Panc1 (cell line): ENCODE data around the gene JAZF1. TPM values are rescaled to one million over a fixed set of nuclear protein-coding genes. Genes with fewer than 3 reads are reported as not detected.

ENCODE experiments used
- ATAC-seq: fragments of 200-7000 bp; cut with Tn5 transposase; 2 replicates; pipeline ENCODE4 v1.9.1; 2020; ENCODE audit warnings: mild to moderate bottlenecking, moderate library complexity
- BruUV-seq: library from RNA; stranded (reverse); fragments of 400-500 nt; replicated peaks from 2 replicates; lab custom pipeline; 2021; lab: Mats Ljungman, UMichigan
- CTCF ChIA-PET: fragments of 300-600 bp; sonication (Branson Sonifier 250); formaldehyde crosslinking; loops from one replicate; lab custom pipeline; 2022; ENCODE audit warnings: antibody characterized with exemption; lab: Charles Lee
- POLR2A ChIA-PET: fragments of 300-600 bp; sonication (Branson Sonifier 250); formaldehyde crosslinking; loops from one replicate; lab custom pipeline; 2022; ENCODE audit warnings: antibody characterized with exemption; lab: Charles Lee
- DNase-seq: peaks from one replicate; pipeline ENCODE4 v3.0.0-alpha.2; 2010; ENCODE audit warnings: low read depth, low spot score
- H3K27ac ChIP-seq: 2 replicates; pipeline ENCODE4 v1.5.1; 2011; ENCODE audit warnings: mild to moderate bottlenecking, low read length, inconsistent platforms
- H3K27me3 ChIP-seq: fragments of 200-500 bp; sonication (Bioruptor generic); 2 replicates; pipeline ENCODE4 v1.6.0; 2014; ENCODE audit warnings: low read length, inconsistent platforms; ENCODE audit not compliant: control insufficient read depth, insufficient read depth
- H3K36me3 ChIP-seq: fragments of 200-500 bp; sonication (Bioruptor generic); 2 replicates; pipeline ENCODE4 v1.5.1; 2014; ENCODE audit warnings: inconsistent platforms, mild to moderate bottlenecking, low read length, moderate library complexity; ENCODE audit not compliant: control insufficient read depth, insufficient read depth
- H3K4me1 ChIP-seq: 2 replicates; pipeline ENCODE4 v1.5.1; 2011; ENCODE audit warnings: inconsistent platforms, mild to moderate bottlenecking, low read length, moderate library complexity; ENCODE audit not compliant: control insufficient read depth, insufficient read depth
- H3K4me3 ChIP-seq, 2 experiments: 2 replicates each; pipeline ENCODE4 v1.5.1; 2011 to 2012; ENCODE audit warnings: low read depth in 2 of 2, low read length in 2 of 2, mild to moderate bottlenecking in 2 of 2, inconsistent platforms in 1 of 2, moderate library complexity in 1 of 2
- H3K9me3 ChIP-seq: fragments of 200-500 bp; sonication (Bioruptor generic); 2 replicates; pipeline ENCODE4 v1.5.1; 2014; ENCODE audit warnings: low read depth, mild to moderate bottlenecking, inconsistent platforms, low read length, moderate library complexity; ENCODE audit not compliant: control insufficient read depth, insufficient read depth
- POLR2AphosphoS5 ChIP-seq: IDR thresholded peaks from 2 replicates; pipeline ENCODE4 v1.6.1; 2012; ENCODE audit warnings: mild to moderate bottlenecking, low read depth, low read length, moderate library complexity
- REST ChIP-seq, 2 experiments: IDR thresholded peaks; 2 replicates each; pipeline ENCODE4 v1.6.1; 2011 to 2012; ENCODE audit warnings: low read depth in 2 of 2, control low read depth in 1 of 2, low read length in 1 of 2, mild to moderate bottlenecking in 1 of 2, moderate library complexity in 1 of 2; ENCODE audit not compliant: insufficient read depth in 1 of 2
- SIN3A ChIP-seq: IDR thresholded peaks from 2 replicates; pipeline ENCODE4 v1.6.1; 2012; ENCODE audit warnings: low read depth, mild to moderate bottlenecking, low read length, moderate library complexity, borderline replicate concordance; ENCODE audit not compliant: insufficient read depth
- TCF7L2 ChIP-seq: IDR thresholded peaks from 2 replicates; pipeline ENCODE4 v1.6.1; 2011; ENCODE audit warnings: mild to moderate bottlenecking, low read depth, low read length, inconsistent platforms
- in situ Hi-C: cut with HindIII; loops from 2 replicates; pipeline ENCODE4 v1.10.0; 2016; ENCODE audit warnings: low sequenced_read_pairs, low pct_unique_long_range_greater_than_20kb
- intact Hi-C: fragments of 100-400 bp; cut with micrococcal nuclease; formaldehyde crosslinking; loops from one replicate; pipeline ENCODE4 v1.10.0; 2022; ENCODE audit not compliant: unreplicated experiment
- total RNA-seq: library from RNA; stranded (reverse); gene quantifications from one replicate; pipeline ENCODE4 v1.2.1, GENCODE V29; 2021; ENCODE audit not compliant: unreplicated experiment
- TF ChIP-seq, protein P1 (sequence below): fragments of 450-650 bp; IDR thresholded peaks from 2 replicates; pipeline ENCODE4 v1.5.1; 2017; ENCODE audit warnings: mild to moderate bottlenecking

Gene JAZF1
- total RNA-seq, 1 experiment from 2014 or later: 8.8 TPM

- CTCF ChIA-PET: no interaction called here
- H3K36me3 ChIP-seq: no peaks in the 10 kb centered on the region
- in situ Hi-C loops: no loop called here
Measured at GRCh38 chr7:27960415-27960814, 220.2 kb downstream of the JAZF1 start.

DNA sequence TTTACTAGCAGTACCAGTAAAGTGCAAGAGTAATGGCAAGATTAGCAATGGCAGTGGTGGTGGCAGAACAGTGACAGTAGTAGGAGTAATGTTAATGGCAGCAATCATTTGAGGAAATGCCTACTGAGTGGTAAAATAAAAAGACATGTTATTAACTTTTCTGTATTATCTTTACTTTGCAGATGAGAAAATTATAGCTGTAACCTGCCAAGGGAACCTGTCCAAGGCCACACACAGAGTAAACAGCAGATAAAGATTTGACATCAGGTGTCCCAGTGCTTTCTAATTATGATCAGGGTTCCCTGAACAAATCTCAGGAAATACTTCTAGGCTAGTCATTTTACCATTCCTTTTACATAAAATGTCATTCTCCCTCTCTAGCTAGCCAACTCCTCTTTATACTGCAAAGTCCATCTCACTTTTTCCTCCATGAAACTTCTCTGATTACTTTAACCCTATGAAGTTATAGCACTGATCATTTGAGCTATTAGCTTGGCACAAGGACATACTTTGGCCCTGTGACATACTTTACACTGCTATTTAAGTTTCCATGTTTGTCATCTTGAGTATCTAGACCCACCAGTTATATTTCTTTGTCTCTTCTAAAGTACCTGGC is 221.6 kb downstream of the JAZF1 start:
- no peak overlapping the region for H3K4me3 ChIP-seq
- ATAC-seq (no peak), DNase-seq (no peak)
- no peaks in the 10 kb centered on the region for H3K36me3 ChIP-seq
- BruUV-seq: no TSS peak
- H3K27ac ChIP-seq: no peak overlapping the region
- no peaks in the 10 kb centered on the region for H3K4me1 ChIP-seq
- POLR2A ChIA-PET: no interaction called here
- H3K27me3 ChIP-seq: no peaks in the 10 kb centered on the region
- intact Hi-C loops: no loop called here
- no peaks in the 10 kb centered on the region for H3K9me3 ChIP-seq
- in situ Hi-C loops: no loop called here
- CTCF ChIA-PET: no interaction called here
- TF ChIP-seq TCF7L2 (no peak), REST (IDR thresholded peaks at IDR 0.05; ENCODE audit: insufficient read depth in 1 of 2, low read depth in 2 of 2, low read length in 1 of 2) (no peak), POLR2AphosphoS5 (no peak), SIN3A (no peak)
- TF ChIP-seq, protein P1, sequence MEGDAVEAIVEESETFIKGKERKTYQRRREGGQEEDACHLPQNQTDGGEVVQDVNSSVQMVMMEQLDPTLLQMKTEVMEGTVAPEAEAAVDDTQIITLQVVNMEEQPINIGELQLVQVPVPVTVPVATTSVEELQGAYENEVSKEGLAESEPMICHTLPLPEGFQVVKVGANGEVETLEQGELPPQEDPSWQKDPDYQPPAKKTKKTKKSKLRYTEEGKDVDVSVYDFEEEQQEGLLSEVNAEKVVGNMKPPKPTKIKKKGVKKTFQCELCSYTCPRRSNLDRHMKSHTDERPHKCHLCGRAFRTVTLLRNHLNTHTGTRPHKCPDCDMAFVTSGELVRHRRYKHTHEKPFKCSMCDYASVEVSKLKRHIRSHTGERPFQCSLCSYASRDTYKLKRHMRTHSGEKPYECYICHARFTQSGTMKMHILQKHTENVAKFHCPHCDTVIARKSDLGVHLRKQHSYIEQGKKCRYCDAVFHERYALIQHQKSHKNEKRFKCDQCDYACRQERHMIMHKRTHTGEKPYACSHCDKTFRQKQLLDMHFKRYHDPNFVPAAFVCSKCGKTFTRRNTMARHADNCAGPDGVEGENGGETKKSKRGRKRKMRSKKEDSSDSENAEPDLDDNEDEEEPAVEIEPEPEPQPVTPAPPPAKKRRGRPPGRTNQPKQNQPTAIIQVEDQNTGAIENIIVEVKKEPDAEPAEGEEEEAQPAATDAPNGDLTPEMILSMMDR: no peak

More at GRCh38 chr7:27960415-27960814, 220.2 kb downstream of the JAZF1 start:
- Histone ChIP-seq H3K27me3 (no peaks in the 10 kb centered on the region), H3K4me3 (no peak overlapping the region), H3K9me3 (no peaks in the 10 kb centered on the region), H3K27ac (no peak overlapping the region), H3K4me1 (no peaks in the 10 kb centered on the region)
- intact Hi-C loops: no loop called here
- TF ChIP-seq, protein P1: no peak
- TF ChIP-seq REST (IDR thresholded peaks at IDR 0.05; ENCODE audit: insufficient read depth in 1 of 2, low read depth in 2 of 2, low read length in 1 of 2) (no peak), POLR2AphosphoS5 (no peak)
- DNase-seq (no peak), ATAC-seq (no peak)
- BruUV-seq: no TSS peak
- POLR2A ChIA-PET: no interaction called here
